ENCODE measurements around the gene NKX6-1. TPM values are rescaled to one million over a fixed set of nuclear protein-coding genes. Genes with fewer than 3 reads are reported as not detected.

Gene NKX6-1
- total and polyA plus RNA-seq, 10 donors, result not detected

- intact Hi-C loops (cut with DNase I; ENCODE audit: low total_unique reads), result no loop called here
- no peak overlapping the region for H3K4me3 ChIP-seq
- H3K4me1 ChIP-seq, result no peaks in the 10 kb centered on the region
- TF ChIP-seq POLR2A (IDR thresholded peaks at IDR 0.05), result no peak
- TF ChIP-seq, protein P1, sequence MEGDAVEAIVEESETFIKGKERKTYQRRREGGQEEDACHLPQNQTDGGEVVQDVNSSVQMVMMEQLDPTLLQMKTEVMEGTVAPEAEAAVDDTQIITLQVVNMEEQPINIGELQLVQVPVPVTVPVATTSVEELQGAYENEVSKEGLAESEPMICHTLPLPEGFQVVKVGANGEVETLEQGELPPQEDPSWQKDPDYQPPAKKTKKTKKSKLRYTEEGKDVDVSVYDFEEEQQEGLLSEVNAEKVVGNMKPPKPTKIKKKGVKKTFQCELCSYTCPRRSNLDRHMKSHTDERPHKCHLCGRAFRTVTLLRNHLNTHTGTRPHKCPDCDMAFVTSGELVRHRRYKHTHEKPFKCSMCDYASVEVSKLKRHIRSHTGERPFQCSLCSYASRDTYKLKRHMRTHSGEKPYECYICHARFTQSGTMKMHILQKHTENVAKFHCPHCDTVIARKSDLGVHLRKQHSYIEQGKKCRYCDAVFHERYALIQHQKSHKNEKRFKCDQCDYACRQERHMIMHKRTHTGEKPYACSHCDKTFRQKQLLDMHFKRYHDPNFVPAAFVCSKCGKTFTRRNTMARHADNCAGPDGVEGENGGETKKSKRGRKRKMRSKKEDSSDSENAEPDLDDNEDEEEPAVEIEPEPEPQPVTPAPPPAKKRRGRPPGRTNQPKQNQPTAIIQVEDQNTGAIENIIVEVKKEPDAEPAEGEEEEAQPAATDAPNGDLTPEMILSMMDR (IDR thresholded peaks at IDR 0.05 in 8 of 11, conservative IDR thresholded peaks at IDR 0.05 in 3 of 11), result no peak
- no peak for TF ChIP-seq POLR2AphosphoS5 (IDR thresholded peaks at IDR 0.05)
- no peaks in the 10 kb centered on the region for H3K36me3 ChIP-seq
- no peak overlapping the region for H3K27ac ChIP-seq
- no peaks in the 10 kb centered on the region for H3K27me3 ChIP-seq (replicated peaks in 1 of 7)
- no peaks in the 10 kb centered on the region for H3K9me3 ChIP-seq
- no peak for DNase-seq
Measured at GRCh38 chr4:84527391-84527790, 28.3 kb upstream of the NKX6-1 start.

DNA sequence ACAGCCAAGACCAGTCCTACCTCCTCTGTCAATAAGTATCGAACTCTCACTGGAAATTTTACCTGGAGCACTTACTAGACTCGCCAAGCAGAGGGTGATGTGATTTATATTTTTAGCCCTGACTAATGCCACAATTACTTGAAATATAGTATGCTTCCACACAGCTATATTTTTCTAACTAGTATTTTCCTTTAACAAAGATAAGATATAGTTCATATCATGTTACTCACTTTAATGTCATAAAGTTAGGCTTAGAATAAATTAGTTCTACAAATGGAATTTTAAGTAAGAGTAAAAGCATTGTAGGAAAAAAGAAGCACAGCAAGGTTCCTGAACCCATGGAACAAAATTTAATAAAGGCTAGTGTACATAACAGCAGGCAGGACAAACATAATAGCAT lies 16.0 kb upstream of the NKX6-1 start:
- no peak overlapping the region for H3K4me3 ChIP-seq
- no peaks in the 10 kb centered on the region for H3K9me3 ChIP-seq
- intact Hi-C loops (cut with DNase I; ENCODE audit: low total_unique reads), result no loop called here
- H3K27me3 ChIP-seq (replicated peaks in 1 of 7), result peaks cover 0 to 49% (median 0%) of the 10 kb centered on the region in 7 donors
- no peak overlapping the region for H3K27ac ChIP-seq
- no peak for DNase-seq
- H3K4me1 ChIP-seq, result no peaks in the 10 kb centered on the region
- TF ChIP-seq POLR2A (IDR thresholded peaks at IDR 0.05) (no peak), POLR2AphosphoS5 (IDR thresholded peaks at IDR 0.05) (no peak)
- TF ChIP-seq, protein P1 (IDR thresholded peaks at IDR 0.05 in 8 of 11, conservative IDR thresholded peaks at IDR 0.05 in 3 of 11), result no peak
- no peaks in the 10 kb centered on the region for H3K36me3 ChIP-seq
- 67 to 81% (median 79%) methylated on average over 2 of the region's 2 CpGs for WGBS, 5 donors

DNA sequence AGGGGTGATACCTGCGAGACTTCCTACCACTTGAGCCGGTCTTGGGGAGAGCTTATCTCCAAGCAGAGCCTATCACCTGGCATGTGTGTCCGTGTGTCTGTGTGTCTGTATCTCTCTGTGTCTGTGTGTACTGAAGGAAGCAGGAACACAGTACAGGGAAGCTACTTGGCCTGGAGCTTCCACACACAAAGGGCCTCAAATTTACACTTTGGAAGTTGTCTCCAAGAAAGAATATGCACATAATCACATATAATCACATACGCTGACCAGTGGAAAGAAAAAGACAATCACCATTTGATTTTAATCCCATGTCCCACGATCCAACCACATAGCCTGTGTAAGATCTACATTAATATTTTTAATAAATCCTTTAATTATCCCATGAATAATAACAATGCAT lies 13.2 kb upstream of the NKX6-1 start:
- Histone ChIP-seq H3K27me3 (replicated peaks in 1 of 7) (peaks cover 0 to 65% (median 16%) of the 10 kb centered on the region in 7 donors), H3K4me1 (no peaks in the 10 kb centered on the region), H3K9me3 (no peaks in the 10 kb centered on the region), H3K27ac (no peak overlapping the region), H3K4me3 (no peak overlapping the region), H3K36me3 (no peaks in the 10 kb centered on the region)
- intact Hi-C loops (cut with DNase I; ENCODE audit: low total_unique reads), result no loop called here
- WGBS, 5 donors, result 77 to 88% (median 81%) methylated on average over 5 of the region's 5 CpGs
- TF ChIP-seq POLR2A (IDR thresholded peaks at IDR 0.05) (no peak), POLR2AphosphoS5 (IDR thresholded peaks at IDR 0.05) (no peak)
- TF ChIP-seq, protein P1 (IDR thresholded peaks at IDR 0.05 in 8 of 11, conservative IDR thresholded peaks at IDR 0.05 in 3 of 11), result no peak
- no peak for DNase-seq

DNA sequence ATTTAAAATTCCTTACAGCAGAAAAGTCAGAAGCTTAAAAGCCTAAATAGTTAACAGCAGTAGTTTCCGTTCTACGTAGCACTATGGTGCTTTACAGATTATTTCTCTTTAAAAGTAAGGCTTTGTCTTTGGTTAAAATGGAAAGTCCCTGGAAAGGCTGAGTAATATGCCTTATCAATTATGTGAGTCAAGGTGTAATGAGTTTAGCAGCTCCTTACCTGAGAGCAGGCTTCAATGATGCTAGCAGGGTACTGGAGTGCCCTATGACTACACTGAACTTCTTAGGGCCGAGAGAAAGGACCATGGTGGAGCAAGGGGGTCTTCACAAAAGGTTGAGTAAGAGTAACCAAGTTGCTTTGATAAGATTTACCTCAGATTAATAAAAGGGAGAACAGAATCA lies 12.6 kb upstream of the NKX6-1 start:
- 77 to 84% (median 82%) methylated on average over 3 of the region's 3 CpGs for WGBS, 5 donors
- intact Hi-C loops (cut with DNase I; ENCODE audit: low total_unique reads), result no loop called here
- H3K36me3 ChIP-seq, result no peaks in the 10 kb centered on the region
- no peaks in the 10 kb centered on the region for H3K4me1 ChIP-seq
- no peak overlapping the region for H3K27ac ChIP-seq
- H3K9me3 ChIP-seq, result no peaks in the 10 kb centered on the region
- H3K4me3 ChIP-seq, result no peak overlapping the region
- H3K27me3 ChIP-seq (replicated peaks in 1 of 7), result peaks cover 0 to 66% (median 22%) of the 10 kb centered on the region in 7 donors
- TF ChIP-seq POLR2A (IDR thresholded peaks at IDR 0.05) (no peak), POLR2AphosphoS5 (IDR thresholded peaks at IDR 0.05) (no peak)
- TF ChIP-seq, protein P1 (IDR thresholded peaks at IDR 0.05 in 8 of 11, conservative IDR thresholded peaks at IDR 0.05 in 3 of 11), result no peak
- DNase-seq, result no peak

All from spleen (tissue), 11 donors.